ENCODE data around the gene IP6K2. TPM values are rescaled to one million over a fixed set of nuclear protein-coding genes. Genes with fewer than 3 reads are reported as not detected.
A peak's percentile ranks its signal among the peaks of the same experiment; 100 is the strongest.

IP6K2 gene
- total RNA-seq, 1 experiment from 2014 or later = 105 TPM

GRCh38 chr3:48684480-48685143 is 32.4 kb downstream of the IP6K2 start:
- H3K4me1 Mint-ChIP-seq (ENCODE audit: low read depth, unreplicated experiment) = peaks cover 29% of the 10 kb centered on the region
- TSS peak; percentile 45 for BruUV-seq (replicated peaks)
- no peaks in the 10 kb centered on the region for H3K9me3 Mint-ChIP-seq (ENCODE audit: low read depth, unreplicated experiment)
- intact Hi-C loops (cut with micrococcal nuclease; ENCODE audit: unreplicated experiment) = no loop called here
- H3K36me3 Mint-ChIP-seq (ENCODE audit: insufficient read depth, unreplicated experiment) = peaks cover 48% of the 10 kb centered on the region
- TF ChIP-seq, protein P1, sequence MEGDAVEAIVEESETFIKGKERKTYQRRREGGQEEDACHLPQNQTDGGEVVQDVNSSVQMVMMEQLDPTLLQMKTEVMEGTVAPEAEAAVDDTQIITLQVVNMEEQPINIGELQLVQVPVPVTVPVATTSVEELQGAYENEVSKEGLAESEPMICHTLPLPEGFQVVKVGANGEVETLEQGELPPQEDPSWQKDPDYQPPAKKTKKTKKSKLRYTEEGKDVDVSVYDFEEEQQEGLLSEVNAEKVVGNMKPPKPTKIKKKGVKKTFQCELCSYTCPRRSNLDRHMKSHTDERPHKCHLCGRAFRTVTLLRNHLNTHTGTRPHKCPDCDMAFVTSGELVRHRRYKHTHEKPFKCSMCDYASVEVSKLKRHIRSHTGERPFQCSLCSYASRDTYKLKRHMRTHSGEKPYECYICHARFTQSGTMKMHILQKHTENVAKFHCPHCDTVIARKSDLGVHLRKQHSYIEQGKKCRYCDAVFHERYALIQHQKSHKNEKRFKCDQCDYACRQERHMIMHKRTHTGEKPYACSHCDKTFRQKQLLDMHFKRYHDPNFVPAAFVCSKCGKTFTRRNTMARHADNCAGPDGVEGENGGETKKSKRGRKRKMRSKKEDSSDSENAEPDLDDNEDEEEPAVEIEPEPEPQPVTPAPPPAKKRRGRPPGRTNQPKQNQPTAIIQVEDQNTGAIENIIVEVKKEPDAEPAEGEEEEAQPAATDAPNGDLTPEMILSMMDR (IDR thresholded peaks at IDR 0.05; ENCODE audit: unreplicated experiment) = no peak
- no peaks in the 10 kb centered on the region for H3K27me3 Mint-ChIP-seq (ENCODE audit: unreplicated experiment)
- CTCF ChIA-PET = interaction anchor here (0.6 to 0.9 kb wide), 2 partner anchors 32 to 90 kb away, joined by 3 to 6 read pairs; partner anchors contain the start of gene IP6K2
- H3K27ac Mint-ChIP-seq (ENCODE audit: unreplicated experiment) = peak overlapping the region; percentile 31
- no peak for DNase-seq
- peak overlapping the region; percentile 82 for H3K4me3 Mint-ChIP-seq (ENCODE audit: low read depth, unreplicated experiment)

- BruUV-seq (replicated peaks) = no TSS peak
- Mint-ChIP-seq H3K27ac (ENCODE audit: unreplicated experiment) (peak overlapping the region; percentile 2), H3K9me3 (ENCODE audit: low read depth, unreplicated experiment) (no peaks in the 10 kb centered on the region), H3K27me3 (ENCODE audit: unreplicated experiment) (no peaks in the 10 kb centered on the region), H3K36me3 (ENCODE audit: insufficient read depth, unreplicated experiment) (peaks cover 46% of the 10 kb centered on the region), H3K4me3 (ENCODE audit: low read depth, unreplicated experiment) (peak overlapping the region; percentile 2), H3K4me1 (ENCODE audit: low read depth, unreplicated experiment) (peaks cover 29% of the 10 kb centered on the region)
- intact Hi-C loops (cut with micrococcal nuclease; ENCODE audit: unreplicated experiment) = no loop called here
- DNase-seq = no peak
- CTCF ChIA-PET = interaction anchor here (0.9 kb wide), 1 partner anchor 33 kb away, joined by 3 read pairs; the partner anchor contains the start of gene IP6K2
- TF ChIP-seq, protein P1 (IDR thresholded peaks at IDR 0.05; ENCODE audit: unreplicated experiment) = no peak
These were observed 33.0 kb downstream of the IP6K2 start for GRCh38 chr3:48684054-48684349.

DNA sequence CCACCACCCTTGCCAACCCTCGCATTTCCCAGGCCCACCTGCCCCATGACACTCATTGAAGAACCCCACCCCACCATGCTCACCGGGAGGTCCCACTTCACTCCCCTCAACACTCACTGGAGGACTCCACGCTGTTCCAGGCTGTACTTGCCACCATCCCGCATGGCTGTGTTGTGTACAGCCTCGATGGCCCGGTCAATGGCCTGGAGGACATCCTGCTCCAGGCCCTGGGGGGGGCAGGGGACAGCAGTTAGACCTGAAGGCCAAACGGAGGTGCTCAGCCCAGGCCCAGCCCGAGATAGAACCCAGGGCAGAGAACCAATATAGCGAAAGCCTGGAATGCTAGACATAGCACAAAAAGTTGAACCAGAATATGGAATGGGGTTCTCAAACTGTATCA is 34.2 kb downstream of the IP6K2 start:
- peaks cover 48% of the 10 kb centered on the region for H3K36me3 Mint-ChIP-seq (ENCODE audit: insufficient read depth, unreplicated experiment)
- CTCF ChIA-PET = no interaction called here

GRCh38 chr3:48681974-48682610 is 34.9 kb downstream of the IP6K2 start:
- Mint-ChIP-seq H3K27ac (ENCODE audit: unreplicated experiment) (no peak overlapping the region), H3K4me1 (ENCODE audit: low read depth, unreplicated experiment) (peaks cover 29% of the 10 kb centered on the region), H3K36me3 (ENCODE audit: insufficient read depth, unreplicated experiment) (peaks cover 53% of the 10 kb centered on the region), H3K9me3 (ENCODE audit: low read depth, unreplicated experiment) (no peaks in the 10 kb centered on the region), H3K27me3 (ENCODE audit: unreplicated experiment) (no peaks in the 10 kb centered on the region), H3K4me3 (ENCODE audit: low read depth, unreplicated experiment) (no peak overlapping the region)
- intact Hi-C loops (cut with micrococcal nuclease; ENCODE audit: unreplicated experiment) = no loop called here
- TF ChIP-seq, protein P1 (IDR thresholded peaks at IDR 0.05; ENCODE audit: unreplicated experiment) = no peak
- no TSS peak for BruUV-seq (replicated peaks)
- CTCF ChIA-PET = no interaction called here
- no peak for DNase-seq

More for the DNA sequence above, 34.2 kb downstream of the IP6K2 start:
- no peak for DNase-seq
- Mint-ChIP-seq H3K4me3 (ENCODE audit: low read depth, unreplicated experiment) (no peak overlapping the region), H3K9me3 (ENCODE audit: low read depth, unreplicated experiment) (no peaks in the 10 kb centered on the region), H3K27me3 (ENCODE audit: unreplicated experiment) (no peaks in the 10 kb centered on the region), H3K4me1 (ENCODE audit: low read depth, unreplicated experiment) (peaks cover 29% of the 10 kb centered on the region), H3K27ac (ENCODE audit: unreplicated experiment) (no peak overlapping the region)
- intact Hi-C loops (cut with micrococcal nuclease; ENCODE audit: unreplicated experiment) = no loop called here
- TF ChIP-seq, protein P1 (IDR thresholded peaks at IDR 0.05; ENCODE audit: unreplicated experiment) = no peak
- no TSS peak for BruUV-seq (replicated peaks)

All from Calu3 (cell line).